UCSD-AML1 (cell line): ENCODE results near the gene ADAMTS2.

Experiments used
- DNase-seq: peaks from one replicate; lab custom pipeline; 2025; ENCODE audit not compliant: unreplicated experiment; lab: John Stamatoyannopoulos, UW

The ADAMTS2 gene

GRCh38 chr5:179129607-179130071 lies 215.6 kb downstream of the ADAMTS2 start:
- no peak for DNase-seq

GRCh38 chr5:179128976-179129375 lies 216.3 kb downstream of the ADAMTS2 start:
- no peak for DNase-seq

DNA sequence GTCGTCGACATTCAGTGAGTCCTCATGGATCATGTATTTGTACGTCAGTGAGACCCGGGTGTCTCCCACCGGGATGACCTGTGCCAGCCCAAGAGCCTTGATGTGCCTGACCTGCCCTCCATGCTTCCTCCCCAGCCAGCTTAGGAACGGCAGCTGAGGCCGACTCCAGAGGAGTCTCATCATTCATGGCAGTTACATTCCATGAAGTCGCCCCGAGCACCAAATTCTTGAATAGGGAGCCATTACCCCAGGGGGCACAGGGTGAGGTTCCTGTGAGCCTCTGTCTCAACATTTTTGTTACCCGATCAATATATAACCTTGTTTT lies 217.3 kb downstream of the ADAMTS2 start:
- DNase-seq, result no peak

GRCh38 chr5:179127136-179128040 lies 217.9 kb downstream of the ADAMTS2 start:
- no peak for DNase-seq

DNA sequence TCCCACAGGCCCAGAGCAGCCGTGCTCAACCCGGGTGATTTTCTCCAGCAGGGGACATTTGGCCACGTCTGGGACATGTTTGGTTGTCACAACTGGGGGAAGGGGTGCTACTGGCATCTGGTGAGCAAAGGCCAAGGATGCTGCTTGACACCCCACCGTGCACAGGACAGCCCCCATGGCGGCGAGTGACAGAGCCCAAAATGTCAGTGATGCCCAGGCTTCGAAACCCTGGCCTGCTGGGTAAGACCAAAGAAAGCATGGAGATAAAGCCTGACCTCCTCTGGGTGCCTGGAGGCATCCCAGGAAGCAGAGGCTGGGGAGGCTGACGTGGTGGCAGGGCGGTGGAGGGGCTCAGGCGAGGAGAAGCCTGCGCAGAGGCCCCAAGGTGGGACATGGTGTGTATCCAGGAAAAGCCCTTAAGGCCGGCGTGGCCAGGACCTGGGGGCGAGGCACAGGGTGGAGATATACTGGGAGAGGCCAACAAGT lies 218.7 kb downstream of the ADAMTS2 start:
- DNase-seq, result no peak

DNA sequence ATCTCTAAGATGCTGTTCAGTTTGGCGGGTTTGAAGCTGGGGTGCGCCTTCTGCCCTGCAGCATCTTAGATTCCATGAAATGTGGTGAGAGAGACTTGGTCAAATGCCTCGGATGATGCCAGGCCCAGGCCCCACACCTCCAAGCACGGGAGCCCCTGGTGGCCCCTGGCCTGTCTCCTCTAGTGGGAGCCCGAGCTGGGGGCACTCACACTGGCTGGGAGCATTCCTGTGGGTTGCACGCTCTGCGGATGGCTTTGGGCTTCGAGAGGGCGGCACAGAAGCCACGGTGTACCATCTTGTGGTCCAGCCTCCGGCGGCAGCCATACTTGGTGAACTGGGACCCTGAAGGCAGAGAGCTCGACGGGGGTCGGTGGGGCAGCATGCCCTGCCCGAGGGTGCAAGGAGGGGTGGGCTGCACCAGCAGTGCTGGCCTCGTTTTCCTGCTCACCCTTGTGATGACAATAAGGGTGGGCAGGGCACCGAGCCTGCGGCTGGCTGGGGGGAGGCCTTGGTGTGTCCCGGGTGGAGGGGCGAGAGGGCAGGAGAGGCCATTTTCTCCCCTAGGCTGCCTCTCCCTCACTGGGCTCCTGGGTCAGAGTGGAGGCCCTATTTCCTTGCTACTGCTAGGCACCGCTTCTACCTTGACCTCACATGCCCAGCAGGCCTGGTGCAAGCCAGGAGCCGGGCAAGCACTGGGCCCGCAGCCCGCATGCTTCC lies 219.3 kb downstream of the ADAMTS2 start:
- DNase-seq, result no peak

- DNase-seq, result no peak
Measured at GRCh38 chr5:179124853-179125788, 220.1 kb downstream of the ADAMTS2 start.

DNA sequence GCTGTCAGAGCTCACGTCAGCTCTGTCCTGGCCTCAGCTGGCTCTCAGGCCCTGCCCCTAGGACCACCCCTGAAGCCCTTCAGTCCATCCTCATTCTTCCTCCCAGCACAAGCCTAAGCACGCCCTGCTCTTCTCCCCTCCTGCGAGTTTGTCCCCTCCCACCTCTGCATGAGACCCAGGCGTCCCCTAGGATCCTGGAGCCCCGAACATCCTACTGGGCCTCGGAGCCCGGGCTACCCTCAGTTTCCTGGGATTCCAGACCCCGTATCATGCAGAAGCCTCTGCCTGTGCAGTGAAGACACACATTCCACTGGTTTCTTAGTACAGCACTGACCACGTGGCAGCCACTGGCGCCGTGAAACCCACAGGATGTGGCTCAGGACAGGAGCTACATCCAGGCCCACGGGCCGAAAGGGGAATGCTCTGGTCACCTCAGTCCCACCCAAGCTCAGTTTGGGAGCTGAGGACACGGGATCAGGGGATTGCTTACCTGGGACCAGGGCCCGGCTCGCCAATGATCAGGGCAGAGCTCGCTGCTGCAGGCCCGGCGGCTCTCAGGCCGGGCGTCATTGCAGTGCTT lies 220.9 kb downstream of the ADAMTS2 start:
- DNase-seq, result no peak

GRCh38 chr5:179123491-179124272 lies 221.6 kb downstream of the ADAMTS2 start:
- DNase-seq, result no peak

- no peak for DNase-seq
Measured at GRCh38 chr5:179123109-179123426, 222.2 kb downstream of the ADAMTS2 start.

DNA sequence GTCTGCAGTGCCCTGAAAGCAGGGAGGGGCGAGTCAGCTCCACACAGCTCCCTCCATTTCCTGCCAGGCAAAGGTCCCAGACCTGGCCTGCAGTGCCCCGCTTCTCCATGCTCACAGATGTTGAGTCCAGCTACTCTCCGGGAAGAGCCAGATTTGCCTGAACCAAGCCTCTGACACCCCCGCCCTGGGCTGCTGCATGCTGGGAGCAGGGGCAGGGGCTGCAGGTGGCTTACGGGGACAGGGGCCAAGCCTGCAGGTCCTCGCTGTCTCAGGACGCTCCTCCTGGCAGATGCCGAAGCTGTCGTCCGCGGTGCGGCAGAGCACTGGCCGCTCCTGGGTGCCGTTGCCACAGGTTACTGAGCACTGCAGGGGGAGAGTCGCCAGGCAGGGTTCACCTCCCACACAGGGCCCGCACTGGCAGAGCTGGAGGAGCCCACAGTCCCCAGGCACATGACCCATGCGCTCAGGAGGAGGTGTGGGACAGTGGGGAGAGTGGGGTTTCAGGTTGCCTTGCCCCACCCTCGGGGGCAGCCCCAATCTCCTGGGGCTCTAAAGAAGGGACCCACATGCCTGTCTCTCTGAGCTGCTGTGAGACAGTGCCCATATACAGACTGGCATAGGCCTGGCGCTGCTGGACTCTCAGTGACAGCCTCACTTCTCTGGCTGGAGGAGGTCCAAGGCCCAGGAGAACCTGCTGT lies 222.7 kb downstream of the ADAMTS2 start:
- DNase-seq, result no peak

- no peak for DNase-seq
Measured at GRCh38 chr5:179121667-179122111, 223.6 kb downstream of the ADAMTS2 start.

GRCh38 chr5:179120951-179121666 lies 224.2 kb downstream of the ADAMTS2 start:
- DNase-seq, result no peak

DNA sequence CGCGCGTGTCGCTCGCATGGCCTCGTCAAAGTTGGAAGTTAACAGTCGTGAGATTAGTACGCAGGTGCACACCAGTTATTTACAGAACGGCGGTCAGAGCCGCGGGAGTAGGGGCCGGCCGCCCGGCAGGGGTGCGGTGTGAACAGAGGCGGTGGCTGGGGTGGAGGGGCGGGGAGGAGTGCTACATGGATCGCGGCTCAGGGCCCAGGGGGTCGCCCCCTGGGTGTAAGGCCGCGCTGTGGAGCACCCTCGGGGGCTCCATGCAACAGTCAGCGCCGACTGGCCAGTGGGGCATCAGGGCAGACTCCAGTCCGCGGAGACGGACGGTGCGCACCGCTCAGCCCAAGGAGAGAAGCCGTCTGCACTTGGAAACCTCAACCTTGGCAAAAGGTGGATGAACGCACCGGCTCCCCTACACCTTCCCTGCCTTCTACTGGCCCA lies 224.8 kb downstream of the ADAMTS2 start:
- DNase-seq, result no peak

GRCh38 chr5:179119415-179120170 lies 225.7 kb downstream of the ADAMTS2 start:
- no peak for DNase-seq

- no peak for DNase-seq
Measured at GRCh38 chr5:179118756-179119414, 226.4 kb downstream of the ADAMTS2 start.

DNA sequence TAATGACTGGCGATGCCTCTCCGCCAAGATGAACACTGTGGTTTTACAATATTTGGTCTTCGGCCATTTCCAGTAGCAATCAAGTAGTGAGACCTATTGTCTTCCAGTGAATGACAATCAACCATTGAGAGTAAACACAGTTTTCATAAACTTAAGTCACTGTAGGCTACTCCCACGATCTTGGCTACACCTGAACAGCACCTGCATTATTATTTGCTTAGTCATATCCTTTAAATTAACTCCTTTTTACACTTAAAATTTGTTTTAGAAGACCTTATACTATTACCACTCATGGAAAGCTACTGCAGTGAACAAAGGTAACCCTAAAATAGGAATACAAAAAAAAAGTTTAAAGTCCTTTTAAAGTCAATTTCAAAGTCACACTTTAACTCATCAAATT lies 226.9 kb downstream of the ADAMTS2 start:
- DNase-seq, result no peak
